Smooth muscle cell (in vitro differentiated cells): ENCODE results near the gene GPR152. TPM values are rescaled to one million over a fixed set of nuclear protein-coding genes. Genes with fewer than 3 reads are reported as not detected.

Source experiments
- DNase-seq: peaks from one replicate; lab custom pipeline; 2025; ENCODE audit not compliant: unreplicated experiment; lab: John Stamatoyannopoulos, UW
- H2AFZ ChIP-seq: fragments of 200-600 bp; sonication (generic); 2 replicates; pipeline ENCODE4 v1.6.0; 2016; ENCODE audit warnings: antibody characterized with exemption, low read depth, mild to moderate bottlenecking
- H3F3A ChIP-seq: fragments of 200-600 bp; sonication (generic); 2 replicates; pipeline ENCODE4 v1.6.0; 2017; ENCODE audit warnings: antibody characterized with exemption, low read depth
- H3K27ac ChIP-seq: fragments of 200-600 bp; sonication (generic); 2 replicates; pipeline ENCODE4 v1.5.1; 2016; ENCODE audit warnings: low read depth, mild to moderate bottlenecking
- H3K27me3 ChIP-seq: fragments of 200-600 bp; sonication (generic); 2 replicates; pipeline ENCODE4 v1.6.1; 2016; ENCODE audit warnings: low read depth, mild to moderate bottlenecking
- H3K36me3 ChIP-seq: fragments of 200-600 bp; sonication (generic); 2 replicates; pipeline ENCODE4 v1.5.1; 2016; ENCODE audit warnings: low read depth
- H3K4me1 ChIP-seq: fragments of 200-600 bp; sonication (generic); 2 replicates; pipeline ENCODE4 v1.5.1; 2016; ENCODE audit warnings: low read depth
- H3K4me2 ChIP-seq: fragments of 200-600 bp; sonication (generic); 2 replicates; pipeline ENCODE4 v1.6.0; 2016; ENCODE audit warnings: mild to moderate bottlenecking
- H3K4me3 ChIP-seq: fragments of 200-600 bp; sonication (generic); 2 replicates; pipeline ENCODE4 v1.5.1; 2016; ENCODE audit warnings: mild to moderate bottlenecking
- H3K79me2 ChIP-seq: fragments of 200-600 bp; sonication (generic); 2 replicates; pipeline ENCODE4 v1.6.0; 2016; ENCODE audit warnings: low read depth, mild to moderate bottlenecking
- H3K9ac ChIP-seq: fragments of 200-600 bp; sonication (generic); 2 replicates; pipeline ENCODE4 v1.6.0; 2016; ENCODE audit warnings: low read depth
- H3K9me3 ChIP-seq: fragments of 200-600 bp; sonication (generic); replicated peaks from 2 replicates; pipeline ENCODE4 v1.5.1; 2016; ENCODE audit warnings: low read depth
- H4K20me1 ChIP-seq: fragments of 200-600 bp; sonication (generic); 2 replicates; pipeline ENCODE4 v1.6.0; 2016; ENCODE audit warnings: low read depth
- CTCF ChIP-seq: fragments of 200-600 bp; sonication (generic); IDR thresholded peaks from 2 replicates; pipeline ENCODE4 v1.5.1; 2017; ENCODE audit warnings: borderline replicate concordance, mild to moderate bottlenecking, antibody characterized with exemption; ENCODE audit not compliant: insufficient read depth, poor library complexity, severe bottlenecking
- WGBS: methylation state at CpG from one replicate; pipeline ENCODE4 v1.1.7; 2016; ENCODE audit warnings: low lambda C conversion rate; 5-methylcytosine and 5-hydroxymethylcytosine counted together
- polyA plus RNA-seq: library from polyadenylated mRNA; unstranded; fragments of >200 nt; fragmentation: Nextera tagmentation; extraction: Ambion mirVana; gene quantifications from 2 replicates; pipeline ENCODE4 v1.2.1, GENCODE V29; 2016
- total RNA-seq: library from RNA; depleted of rRNA; stranded (reverse); fragments of >200 nt; gene quantifications from 2 replicates; pipeline ENCODE4 v1.2.3, GENCODE V29; 2014

GPR152 gene
- total and polyA plus RNA-seq, 2 experiments from 2014 or later = 0.27 TPM; not detected in 1

GRCh38 chr11:67455054-67455453 lies 2.5 kb upstream of the GPR152 start, which contains the start of gene CABP4:
CABP4 (plus strand) TSS chr11:67455354; CDS start chr11:67455424, 70 bp downstream.
- WGBS = 84% methylated on average over 3 of the region's 3 CpGs
- no peaks in the 10 kb centered on the region for H3K79me2 ChIP-seq
- H3K9ac ChIP-seq = no peak within 1 kb of the TSS
- no peak for TF ChIP-seq CTCF
- DNase-seq = no peak
- no peaks in the 10 kb centered on the region for H3K4me1 ChIP-seq
- H3K9me3 ChIP-seq = no peaks in the 10 kb centered on the region
- no peak within 1 kb of the TSS for H3K27ac ChIP-seq
- no peaks in the 10 kb centered on the region for H4K20me1 ChIP-seq
- no peak within 1 kb of the TSS for H3K4me3 ChIP-seq
- no peak within 1 kb of the TSS for H2AFZ ChIP-seq
- H3K4me2 ChIP-seq = no peak within 1 kb of the TSS
- H3F3A ChIP-seq = no peaks in the 10 kb centered on the region
- H3K27me3 ChIP-seq = no peaks in the 10 kb centered on the region
- no peaks in the 10 kb centered on the region for H3K36me3 ChIP-seq

GRCh38 chr11:67453816-67454732 lies 1.5 kb upstream of the GPR152 start:
- no peak for DNase-seq
- no peaks in the 10 kb centered on the region for H3K9me3 ChIP-seq
- H3K36me3 ChIP-seq = no peaks in the 10 kb centered on the region
- H3K4me2 ChIP-seq = no peak overlapping the region
- no peak overlapping the region for H3K27ac ChIP-seq
- H3K9ac ChIP-seq = no peak overlapping the region
- no peaks in the 10 kb centered on the region for H3K4me1 ChIP-seq
- TF ChIP-seq CTCF = no peak
- WGBS = 97% methylated on average over 18 of the region's 21 CpGs
- no peak overlapping the region for H2AFZ ChIP-seq
- no peaks in the 10 kb centered on the region for H3K27me3 ChIP-seq
- H4K20me1 ChIP-seq = no peaks in the 10 kb centered on the region
- H3K4me3 ChIP-seq = no peak overlapping the region
- no peaks in the 10 kb centered on the region for H3F3A ChIP-seq
- no peaks in the 10 kb centered on the region for H3K79me2 ChIP-seq

- Histone ChIP-seq H2AFZ (no peak overlapping the region), H3K4me1 (no peaks in the 10 kb centered on the region), H3K27me3 (no peaks in the 10 kb centered on the region), H3K9ac (no peak overlapping the region), H3K79me2 (no peaks in the 10 kb centered on the region), H4K20me1 (no peaks in the 10 kb centered on the region), H3K9me3 (no peaks in the 10 kb centered on the region), H3K27ac (no peak overlapping the region), H3K36me3 (no peaks in the 10 kb centered on the region), H3F3A (no peaks in the 10 kb centered on the region), H3K4me3 (no peak overlapping the region), H3K4me2 (no peak overlapping the region)
- WGBS = 96% methylated on average over 14 of the region's 14 CpGs
- DNase-seq = no peak
- no peak for TF ChIP-seq CTCF
These were observed 912 bp downstream of the GPR152 start for GRCh38 chr11:67451658-67451976.
